Skin epidermis (tissue), 12 donors: ENCODE data around the gene S1PR5.
"Not testable (repeated sequence)": the region's sequence is repeated elsewhere in the genome, so short reads cannot be mapped to it uniquely, and the experiment has no call there.

Source experiments
- H3K27ac ChIP-seq, 21 experiments: fragments of 200-600 bp; sonication (generic) in 11 of 21; one replicate each; pipeline ENCODE4 v1.5.0; 2020; ENCODE audit warnings: mild to moderate bottlenecking in 3 of 21, inconsistent platforms in 2 of 21, moderate library complexity in 2 of 21
- H3K4me3 ChIP-seq, 7 experiments: fragments of 200-600 bp; sonication (generic) in 2 of 7; one replicate each; pipeline ENCODE4 v1.5.0; 2020; ENCODE audit warnings: inconsistent platforms in 2 of 7, mild to moderate bottlenecking in 2 of 7, moderate library complexity in 1 of 7

The S1PR5 gene

DNA sequence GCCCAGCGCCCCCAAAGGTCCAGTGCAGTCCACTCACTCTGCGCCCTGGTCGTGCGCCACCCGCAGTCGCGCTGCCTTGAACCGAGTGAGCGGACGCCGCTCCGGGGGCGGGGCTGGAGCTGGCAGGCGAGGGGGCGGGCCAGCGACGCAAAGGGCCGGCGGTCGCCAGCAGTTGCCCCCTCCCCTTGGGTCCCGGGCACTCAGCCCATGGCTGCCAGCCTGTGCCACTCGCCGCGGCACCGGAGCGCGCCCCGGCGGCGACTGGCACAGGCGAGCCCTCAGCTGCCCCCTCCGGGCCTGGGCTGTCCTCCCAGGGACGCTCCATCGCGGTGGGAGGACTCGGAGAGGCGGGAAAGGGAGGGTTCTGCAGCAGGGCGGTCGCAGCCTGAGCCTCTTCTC lies at the start of gene S1PR5:
TSS of gene S1PR5 (minus strand) at position 87 of the 399 bp plus-strand sequence. CDS start 2,436 bp downstream, outside the sequence.
- Histone ChIP-seq H3K4me3 (peak within 1 kb of the TSS; percentile 42 to 64 (median 53)), H3K27ac (peak within 1 kb of the TSS; percentile 40 to 91 (median 76))

- H3K4me3 ChIP-seq: peak overlapping the region; percentile 4 to 93 (median 87)
- peak overlapping the region in 20 of 21 experiments; percentile 30 to 95 (median 88) for H3K27ac ChIP-seq
Measured at GRCh38 chr19:10566658-10567410, 49.6 kb upstream of the S1PR5 start.

DNA sequence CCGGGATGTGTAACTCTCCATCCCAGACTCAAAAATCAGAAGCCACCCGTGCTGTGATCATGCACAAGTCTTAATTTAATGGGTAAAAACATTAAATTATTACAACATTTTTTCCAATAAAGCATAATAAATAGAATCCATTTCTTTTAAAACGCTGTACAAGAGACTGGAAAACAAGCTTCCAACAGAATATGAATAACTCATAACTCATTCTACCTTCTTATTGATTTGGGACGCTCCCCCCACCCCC lies 49.1 kb upstream of the S1PR5 start:
- H3K4me3 ChIP-seq: peak overlapping the region; percentile 69 to 93 (median 87)
- H3K27ac ChIP-seq: peak overlapping the region in 20 of 21 experiments; percentile 30 to 95 (median 88)

- H3K27ac ChIP-seq: peak within 1 kb of the TSS; percentile 23 to 95 (median 90)
- H3K4me3 ChIP-seq: peak within 1 kb of the TSS; percentile 69 to 93 (median 87)
Measured at GRCh38 chr19:10565567-10566407, 48.5 kb upstream of the S1PR5 start, which contains the start of gene KRI1. Gene KRI1, minus strand, starts transcription at chr19:10566010. Its CDS starts 11 bp downstream, at chr19:10565999.

DNA sequence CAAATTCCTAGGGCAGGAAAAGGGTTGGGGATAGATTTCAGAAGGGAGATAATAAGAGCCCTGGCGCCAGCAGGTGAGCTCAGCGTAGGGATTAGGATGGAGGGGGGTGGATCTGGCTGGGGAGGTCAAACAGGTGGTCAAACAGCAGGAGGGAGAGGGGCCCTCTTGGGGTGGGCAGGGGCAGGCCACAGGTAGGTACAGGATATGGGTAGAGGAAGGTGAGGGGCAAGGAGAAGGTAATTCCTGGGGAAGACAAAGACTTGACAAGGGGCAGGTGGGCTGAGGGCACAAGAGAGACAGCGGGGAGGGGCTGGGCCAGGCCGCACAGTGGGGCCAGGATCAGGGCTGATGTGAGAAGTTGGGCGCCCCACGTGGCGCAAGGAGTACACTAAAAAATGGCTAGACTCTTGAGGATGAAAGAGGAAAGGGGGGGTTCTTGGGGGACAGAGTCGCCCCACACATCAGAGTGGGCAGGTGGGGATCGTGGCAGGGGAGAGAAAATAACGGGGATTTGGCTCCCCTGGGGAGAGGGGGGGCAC lies 47.9 kb upstream of the S1PR5 start:
- Histone ChIP-seq H3K27ac (peak overlapping the region; percentile 23 to 95 (median 90)), H3K4me3 (peak overlapping the region; percentile 69 to 93 (median 87))

DNA sequence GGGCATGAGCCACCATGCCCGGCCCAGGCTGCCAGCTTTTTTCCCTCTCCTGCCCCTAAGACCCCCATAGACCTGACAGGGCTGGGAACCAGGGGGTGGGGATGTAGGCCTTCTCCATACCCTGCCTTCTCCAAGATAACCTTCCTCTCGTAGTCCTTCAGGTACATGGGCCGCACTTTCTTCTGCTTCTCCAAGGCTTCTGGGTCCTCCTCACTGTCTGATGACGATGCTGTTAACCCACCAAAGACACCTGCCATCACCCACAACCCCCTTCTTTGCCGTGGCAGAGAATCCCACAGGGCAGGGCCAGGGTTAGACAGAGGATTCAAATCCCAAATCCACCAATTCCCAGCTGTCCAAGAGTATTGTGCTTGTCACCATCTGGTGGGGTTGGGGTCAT lies 45.4 kb upstream of the S1PR5 start:
- H3K4me3 ChIP-seq: no peak overlapping the region
- H3K27ac ChIP-seq: no peak overlapping the region

GRCh38 chr19:10560154-10560553 lies 42.9 kb upstream of the S1PR5 start:
- Histone ChIP-seq H3K27ac (no peak overlapping the region), H3K4me3 (no peak overlapping the region)

DNA sequence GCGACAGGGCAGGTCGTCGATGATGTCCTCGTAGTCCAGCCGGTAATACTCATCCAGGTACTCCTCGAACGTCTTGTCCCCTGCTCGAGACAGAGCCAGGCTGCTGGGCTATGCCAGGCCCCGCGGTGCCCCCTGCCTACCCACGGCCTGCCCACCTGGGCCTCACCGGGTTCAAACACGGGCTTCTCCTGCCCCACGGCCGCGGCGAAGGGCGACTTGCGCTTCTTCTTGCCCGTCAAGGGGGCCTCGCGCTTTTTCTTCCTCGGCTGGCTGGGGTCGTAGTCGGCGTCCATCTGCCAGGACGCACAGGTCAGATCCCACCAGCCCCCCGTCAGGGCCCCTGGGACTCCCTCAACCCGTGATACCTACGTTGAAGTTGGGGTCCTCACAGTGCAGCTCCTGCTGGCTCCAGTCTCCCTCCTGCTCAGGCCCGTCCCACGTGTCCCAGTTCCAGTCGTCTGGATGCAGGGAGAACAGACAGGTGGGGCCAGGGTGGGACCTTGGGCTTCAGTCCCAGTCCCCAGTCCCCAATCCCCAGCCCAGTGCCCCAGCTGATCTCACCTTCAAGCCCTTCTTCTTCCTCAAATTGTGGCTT lies 40.5 kb upstream of the S1PR5 start:
- Histone ChIP-seq H3K27ac (no peak overlapping the region), H3K4me3 (no peak overlapping the region)

GRCh38 chr19:10555610-10555973 lies 38.3 kb upstream of the S1PR5 start:
- H3K4me3 ChIP-seq: no peak overlapping the region
- peak overlapping the region in 18 of 21 experiments; percentile 32 to 89 (median 72) for H3K27ac ChIP-seq

- H3K4me3 ChIP-seq: no peak overlapping the region
- peak overlapping the region in 20 of 21 experiments; percentile 32 to 89 (median 75) for H3K27ac ChIP-seq
Measured at GRCh38 chr19:10554760-10555609, 37.7 kb upstream of the S1PR5 start.

- H3K27ac ChIP-seq: peak overlapping the region in 19 of 21 experiments; percentile 10 to 89 (median 75)
- no peak overlapping the region for H3K4me3 ChIP-seq
Measured at GRCh38 chr19:10553943-10554381, 36.7 kb upstream of the S1PR5 start.

DNA sequence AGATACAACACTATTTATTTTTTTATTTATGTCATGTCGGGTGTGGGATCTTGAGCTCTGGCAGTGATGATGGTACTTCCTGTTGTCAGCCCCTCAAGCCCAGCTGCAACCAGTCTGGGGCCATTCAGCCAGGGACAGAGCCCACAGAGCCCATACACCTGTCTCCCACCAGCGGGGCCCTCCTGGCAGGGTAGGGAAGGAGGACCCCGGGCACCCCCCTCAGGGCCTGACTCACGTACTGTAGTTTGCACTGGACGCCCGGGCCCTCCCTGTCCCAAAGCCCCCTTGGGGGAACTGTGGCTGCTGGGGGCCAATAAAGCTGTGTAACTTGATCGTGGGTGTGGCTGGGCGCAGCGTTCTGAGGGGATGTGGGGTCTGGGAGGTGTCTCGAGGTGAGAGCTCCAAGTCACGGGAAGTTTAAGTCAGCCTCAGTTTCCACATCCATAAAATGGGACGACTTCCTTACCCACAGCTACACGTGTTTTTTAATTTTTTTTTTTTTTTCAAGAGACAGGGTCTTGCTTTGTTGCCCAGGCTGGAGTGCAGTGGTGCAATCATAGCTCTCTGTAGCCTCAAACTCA lies 35.9 kb upstream of the S1PR5 start:
- no peak overlapping the region for H3K4me3 ChIP-seq
- peak overlapping the region in 18 of 21 experiments; percentile 10 to 89 (median 74) for H3K27ac ChIP-seq

DNA sequence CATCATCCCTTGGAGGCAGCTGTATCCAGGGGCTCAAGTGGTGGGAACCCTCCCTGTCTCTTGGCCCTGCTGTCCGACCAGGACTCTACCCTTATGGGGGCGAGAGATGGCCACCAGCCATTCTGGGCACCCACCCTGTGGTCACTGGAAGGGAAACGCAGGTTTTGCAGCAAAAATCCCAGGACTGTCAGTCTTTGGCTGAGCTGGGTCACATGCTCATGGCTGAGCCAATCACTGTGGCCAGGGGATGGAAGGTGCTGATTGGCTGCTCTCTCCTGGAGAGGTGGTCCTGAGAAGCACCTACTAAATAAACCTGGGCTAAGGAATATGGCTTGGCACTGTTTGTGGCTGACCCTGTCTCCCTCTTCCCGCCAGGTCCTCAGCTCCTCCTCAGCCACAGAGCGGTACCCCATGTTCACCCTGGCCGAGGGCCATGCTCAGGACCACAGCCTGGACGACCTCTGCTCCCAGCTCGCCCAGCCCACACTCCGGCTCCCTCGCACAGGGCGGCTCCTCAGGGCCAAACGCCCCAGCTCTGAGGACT lies 35.3 kb upstream of the S1PR5 start:
- Histone ChIP-seq H3K27ac (peak overlapping the region in 12 of 21 experiments; percentile 27 to 87 (median 74)), H3K4me3 (no peak overlapping the region)

GRCh38 chr19:10551698-10552301 lies 34.6 kb upstream of the S1PR5 start:
- Histone ChIP-seq H3K4me3 (no peak overlapping the region), H3K27ac (peak overlapping the region in 5 of 21 experiments; percentile 14 to 43 (median 32))

GRCh38 chr19:10551006-10551405 lies 33.8 kb upstream of the S1PR5 start:
- H3K27ac ChIP-seq, H3K4me3 ChIP-seq: not testable (repeated sequence)

- Histone ChIP-seq H3K27ac (no peak overlapping the region), H3K4me3 (no peak overlapping the region)
Measured at GRCh38 chr19:10550336-10550735, 33.1 kb upstream of the S1PR5 start.

DNA sequence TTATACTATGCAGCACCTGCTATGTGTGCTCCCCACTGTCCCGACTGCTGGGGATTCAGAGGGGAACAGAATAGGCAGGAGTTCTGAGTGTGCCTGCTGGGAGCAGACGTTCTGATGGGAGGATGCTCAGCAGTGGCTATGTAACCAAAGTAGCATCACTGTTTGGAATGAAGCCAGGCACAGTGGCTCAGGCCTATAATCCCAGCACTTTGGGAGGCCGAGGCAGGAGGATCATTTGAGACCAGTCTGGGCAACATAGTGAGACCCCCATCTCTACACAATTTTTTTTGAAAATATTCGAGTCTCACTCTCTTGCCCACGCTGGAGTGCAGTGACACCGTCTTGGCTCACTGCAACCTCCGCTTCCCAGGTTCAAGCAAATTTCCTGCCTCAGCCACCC lies 32.5 kb upstream of the S1PR5 start:
- Histone ChIP-seq H3K4me3 (no peak overlapping the region), H3K27ac (peak overlapping the region in 1 of 21 experiments; percentile 10)

DNA sequence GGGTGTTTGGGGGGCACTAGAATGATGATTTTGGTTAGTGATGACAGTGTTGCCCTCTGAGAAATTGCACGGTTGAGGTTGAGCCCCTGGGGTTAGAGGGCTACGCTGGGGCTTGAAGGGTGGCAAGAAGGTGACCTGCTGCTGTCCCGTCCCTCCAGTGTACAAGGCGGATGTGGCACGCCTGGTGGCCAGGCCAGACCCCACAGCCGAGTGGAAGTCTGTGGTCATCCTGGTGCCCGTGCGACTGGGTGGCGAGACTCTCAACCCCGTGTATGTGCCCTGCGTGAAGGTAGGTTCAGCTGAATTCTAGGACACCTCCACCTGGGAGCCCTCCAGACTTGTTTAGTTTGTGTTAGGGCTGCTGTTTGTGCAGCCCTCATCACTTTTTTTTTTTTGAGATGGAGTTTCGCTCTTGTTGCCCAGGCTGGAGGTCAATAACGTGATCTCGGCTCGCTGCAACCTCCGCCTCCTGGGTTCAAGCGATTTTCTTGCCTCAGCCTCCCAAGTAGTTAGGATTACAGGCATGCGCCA lies 31.6 kb upstream of the S1PR5 start:
- no peak overlapping the region for H3K4me3 ChIP-seq
- H3K27ac ChIP-seq: no peak overlapping the region
